HepG2 (cell line): ENCODE results near the gene CCDC174. TPM values are rescaled to one million over a fixed set of nuclear protein-coding genes. Genes with fewer than 3 reads are reported as not detected.

Experiments used
- ATM ChIP-seq: fragments of 450-650 bp; IDR thresholded peaks from 2 replicates; pipeline ENCODE4 v1.7.1; 2017; ENCODE audit warnings: mild to moderate bottlenecking, borderline replicate concordance
- GATAD2A ChIP-seq: IDR thresholded peaks from 2 replicates; pipeline ENCODE4 v1.6.1; 2016
- HES4 ChIP-seq: sonication (generic); formaldehyde crosslinking; IDR thresholded peaks from 2 replicates; pipeline ENCODE4 v1.9.0; 2021; ENCODE audit warnings: mild to moderate bottlenecking, missing genetic modification reagents, borderline replicate concordance
- HOXA5 ChIP-seq: sonication (generic); formaldehyde crosslinking; IDR thresholded peaks from 2 replicates; pipeline ENCODE4 v1.4.0; 2020; ENCODE audit warnings: missing genetic modification reagents
- PAWR ChIP-seq: sonication (generic); formaldehyde crosslinking; IDR thresholded peaks from 2 replicates; pipeline ENCODE4 v1.4.0; 2020; ENCODE audit warnings: missing genetic modification reagents, mild to moderate bottlenecking, borderline replicate concordance
- YEATS4 ChIP-seq: sonication (generic); formaldehyde crosslinking; IDR thresholded peaks from 2 replicates; pipeline ENCODE4 v1.4.0; 2020; ENCODE audit warnings: missing genetic modification reagents, borderline replicate concordance
- ZBED4 ChIP-seq: sonication (generic); formaldehyde crosslinking; IDR thresholded peaks from 2 replicates; pipeline ENCODE4 v1.4.0; 2020; ENCODE audit warnings: missing genetic modification reagents, borderline replicate concordance
- polyA plus RNA-seq, 8 experiments: library from polyadenylated mRNA; depleted of rRNA in 3 of 8; stranded (reverse) in 7 of 8; unstranded in 1 of 8; fragments of >200 nt; fragmentation: Illumina TruSeq in 4 of 8; extraction: Trizol in 4 of 8; gene quantifications; 2 replicates each; pipeline versions ENCODE4 v1.2.1 to v1.2.3, GENCODE V29; 2011 to 2016; ENCODE audit warnings: low read depth in 4 of 8, missing spikeins in 1 of 8, mixed read lengths in 1 of 8; ENCODE audit not compliant: insufficient read depth in 1 of 8
- total RNA-seq, 5 experiments: library from RNA; depleted of rRNA; stranded (reverse); fragments of >200 nt; fragmentation: Illumina TruSeq; extraction: Trizol; gene quantifications; 2 replicates each; pipeline ENCODE4 v1.2.3, GENCODE V29; 2016; ENCODE audit warnings: low read depth in 1 of 5
- TF ChIP-seq, protein P1 (sequence below): sonication (generic); formaldehyde crosslinking; IDR thresholded peaks from 2 replicates; pipeline ENCODE4 v1.5.0; 2020; ENCODE audit warnings: mild to moderate bottlenecking, missing genetic modification reagents, borderline replicate concordance

CCDC174 gene
- total and polyA plus RNA-seq, 2 of the 13 experiments (the other 11 are each of a cell fraction or from before 2014, with no cell fraction given) = 5.4 to 11.0 TPM

DNA sequence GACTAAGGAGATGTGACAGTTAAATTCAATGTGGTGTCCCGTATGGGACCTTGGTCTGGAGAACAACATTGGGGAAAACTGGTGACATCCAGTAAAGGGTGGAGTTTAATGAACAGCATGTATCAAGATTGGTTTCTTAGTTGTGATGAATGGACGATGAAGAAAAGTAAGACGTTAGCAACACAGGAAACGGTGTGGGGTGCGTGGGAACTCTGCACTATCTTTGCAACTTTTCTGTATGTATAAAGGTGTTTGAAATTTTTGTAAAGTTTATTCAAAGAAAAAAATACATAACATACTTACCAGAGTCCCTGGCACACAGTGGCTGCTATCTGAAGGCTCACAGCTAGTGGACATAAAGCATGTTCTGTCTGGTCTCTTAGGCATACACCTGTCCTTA, 6.1 kb upstream of the CCDC174 start (continued):
- TF ChIP-seq, protein P1, sequence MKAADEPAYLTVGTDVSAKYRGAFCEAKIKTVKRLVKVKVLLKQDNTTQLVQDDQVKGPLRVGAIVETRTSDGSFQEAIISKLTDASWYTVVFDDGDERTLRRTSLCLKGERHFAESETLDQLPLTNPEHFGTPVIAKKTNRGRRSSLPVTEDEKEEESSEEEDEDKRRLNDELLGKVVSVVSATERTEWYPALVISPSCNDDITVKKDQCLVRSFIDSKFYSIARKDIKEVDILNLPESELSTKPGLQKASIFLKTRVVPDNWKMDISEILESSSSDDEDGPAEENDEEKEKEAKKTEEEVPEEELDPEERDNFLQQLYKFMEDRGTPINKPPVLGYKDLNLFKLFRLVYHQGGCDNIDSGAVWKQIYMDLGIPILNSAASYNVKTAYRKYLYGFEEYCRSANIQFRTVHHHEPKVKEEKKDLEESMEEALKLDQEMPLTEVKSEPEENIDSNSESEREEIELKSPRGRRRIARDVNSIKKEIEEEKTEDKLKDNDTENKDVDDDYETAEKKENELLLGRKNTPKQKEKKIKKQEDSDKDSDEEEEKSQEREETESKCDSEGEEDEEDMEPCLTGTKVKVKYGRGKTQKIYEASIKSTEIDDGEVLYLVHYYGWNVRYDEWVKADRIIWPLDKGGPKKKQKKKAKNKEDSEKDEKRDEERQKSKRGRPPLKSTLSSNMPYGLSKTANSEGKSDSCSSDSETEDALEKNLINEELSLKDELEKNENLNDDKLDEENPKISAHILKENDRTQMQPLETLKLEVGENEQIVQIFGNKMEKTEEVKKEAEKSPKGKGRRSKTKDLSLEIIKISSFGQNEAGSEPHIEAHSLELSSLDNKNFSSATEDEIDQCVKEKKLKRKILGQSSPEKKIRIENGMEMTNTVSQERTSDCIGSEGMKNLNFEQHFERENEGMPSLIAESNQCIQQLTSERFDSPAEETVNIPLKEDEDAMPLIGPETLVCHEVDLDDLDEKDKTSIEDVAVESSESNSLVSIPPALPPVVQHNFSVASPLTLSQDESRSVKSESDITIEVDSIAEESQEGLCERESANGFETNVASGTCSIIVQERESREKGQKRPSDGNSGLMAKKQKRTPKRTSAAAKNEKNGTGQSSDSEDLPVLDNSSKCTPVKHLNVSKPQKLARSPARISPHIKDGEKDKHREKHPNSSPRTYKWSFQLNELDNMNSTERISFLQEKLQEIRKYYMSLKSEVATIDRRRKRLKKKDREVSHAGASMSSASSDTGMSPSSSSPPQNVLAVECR (CRISPR knock-in tag) = no peak
- TF ChIP-seq ZBED4 (CRISPR knock-in tag) (no peak), GATAD2A (CRISPR knock-in tag) (no peak), PAWR (no peak), HES4 (CRISPR knock-in tag) (no peak), HOXA5 (CRISPR knock-in tag) (no peak), ATM (no peak), YEATS4 (CRISPR knock-in tag) (no peak)
